GM12891 (cell line): Measurements from ENCODE around the gene DNAJC15. TPM values are rescaled to one million over a fixed set of nuclear protein-coding genes. Genes with fewer than 3 reads are reported as not detected.
A peak's percentile ranks its signal among the peaks of the same experiment; 100 is the strongest.

Source experiments
- DNase-seq: peaks from one replicate; pipeline ENCODE4 v3.0.0; 2011; ENCODE audit warnings: low spot score; ENCODE audit not compliant: insufficient read length
- FAIRE-seq: peaks from 2 replicates; lab custom pipeline; 2011; peaks lifted over from hg19 to GRCh38; lab: Jason Lieb, UNC
- PAX5 ChIP-seq: IDR thresholded peaks from 2 replicates; pipeline ENCODE4 v1.6.1; 2011; ENCODE audit warnings: low read length, moderate library complexity, mild to moderate bottlenecking; ENCODE audit not compliant: insufficient read depth, severe bottlenecking
- POLR2A ChIP-seq: IDR thresholded peaks from 2 replicates; pipeline ENCODE4 v1.6.1; 2011; ENCODE audit warnings: low read depth, low read length, control low read depth
- POLR2AphosphoS5 ChIP-seq: IDR thresholded peaks from 2 replicates; pipeline ENCODE4 v1.6.1; 2011; ENCODE audit warnings: low read depth, low read length, control low read depth
- POU2F2 ChIP-seq: IDR thresholded peaks from 2 replicates; pipeline ENCODE4 v1.6.1; 2011; ENCODE audit warnings: low read depth, mild to moderate bottlenecking, control low read depth, low read length, moderate library complexity
- SPI1 ChIP-seq: IDR thresholded peaks from 2 replicates; pipeline ENCODE4 v1.6.1; 2011; ENCODE audit warnings: low read depth, low read length, control low read depth
- TAF1 ChIP-seq: IDR thresholded peaks from 2 replicates; pipeline ENCODE4 v1.6.1; 2011; ENCODE audit warnings: low read depth, low read length, control low read depth
- polyA plus RNA-seq: library from polyadenylated mRNA; unstranded; fragments of >200 nt; gene quantifications from one replicate; pipeline ENCODE4 v1.2.1, GENCODE V29; 2012; ENCODE audit warnings: low read depth, missing spikeins, inconsistent platforms; ENCODE audit not compliant: missing spikeins

The DNAJC15 gene
- 24.9 TPM for polyA plus RNA-seq

- FAIRE-seq (peak; percentile 78), DNase-seq (peak; percentile 53)
- TF ChIP-seq PAX5: peak; percentile 14
- TF ChIP-seq POLR2A: peak; percentile 86
- no peak for TF ChIP-seq SPI1
- peak; percentile 86 for TF ChIP-seq TAF1
- peak; percentile 86 for TF ChIP-seq POLR2AphosphoS5
- peak; percentile 56; the same call in 1 of the 2 replicates for TF ChIP-seq POU2F2
Observed at GRCh38 chr13:43023289-43023963, at the start of gene DNAJC15. Gene DNAJC15 (plus strand): TSS chr13:43023586. CDS start chr13:43023627, 41 bp downstream.

GRCh38 chr13:42976066-42976465, 47.3 kb upstream of the DNAJC15 start:
- DNase-seq (no peak), FAIRE-seq (no peak)
- no peak for TF ChIP-seq TAF1
- no peak for TF ChIP-seq POLR2A
- TF ChIP-seq POU2F2: no peak
- TF ChIP-seq POLR2AphosphoS5: no peak
- TF ChIP-seq PAX5: no peak
- TF ChIP-seq SPI1: no peak

- FAIRE-seq: peak; percentile 77
- TF ChIP-seq POU2F2: no peak
- peak; percentile 91 for TF ChIP-seq SPI1
- DNase-seq: no peak
Observed at GRCh38 chr13:42977219-42977659, 46.1 kb upstream of the DNAJC15 start.

DNA sequence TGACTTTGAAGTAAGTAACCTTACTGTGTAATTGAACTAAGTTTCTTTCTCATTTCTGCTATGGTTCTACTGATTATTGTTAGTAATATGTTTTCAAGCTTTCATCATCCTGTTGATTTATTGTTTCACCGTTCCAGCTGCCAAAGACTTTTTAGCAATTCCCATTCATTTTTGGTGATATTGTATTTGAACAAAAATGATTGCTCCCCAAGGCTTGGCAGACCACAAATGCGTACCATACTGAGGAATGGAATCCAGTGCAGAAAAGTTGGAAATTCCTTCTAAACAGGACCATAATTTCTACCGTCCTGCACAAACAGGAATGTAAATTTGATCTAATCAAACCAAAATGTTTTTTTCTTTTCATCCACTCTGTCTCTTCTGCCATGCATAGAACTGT, 42.1 kb upstream of the DNAJC15 start:
- DNase-seq (no peak), FAIRE-seq (peak; percentile 38)
- no peak for TF ChIP-seq SPI1
- no peak for TF ChIP-seq POLR2A
- no peak for TF ChIP-seq TAF1
- no peak for TF ChIP-seq PAX5
- TF ChIP-seq POLR2AphosphoS5: no peak
- no peak for TF ChIP-seq POU2F2

- no peak for TF ChIP-seq POLR2A
- DNase-seq: no peak
- no peak for FAIRE-seq
Observed at GRCh38 chr13:42981853-42982252, 41.5 kb upstream of the DNAJC15 start.

- no peak for DNase-seq
- no peak for FAIRE-seq
- no peak for TF ChIP-seq POU2F2
- no peak for TF ChIP-seq PAX5
- TF ChIP-seq POLR2AphosphoS5: no peak
- TF ChIP-seq SPI1: no peak
- no peak for TF ChIP-seq TAF1
- no peak for TF ChIP-seq POLR2A
Observed at GRCh38 chr13:42984026-42984425, 39.4 kb upstream of the DNAJC15 start.

GRCh38 chr13:42984691-42985090, 38.7 kb upstream of the DNAJC15 start:
- DNase-seq (no peak), FAIRE-seq (no peak)
- TF ChIP-seq PAX5 (no peak), POLR2AphosphoS5 (no peak), POU2F2 (0 out of 2 replicates have a peak, but pooled peaks have one; percentile 36), SPI1 (peak; percentile 88), TAF1 (no peak), POLR2A (no peak)

- DNase-seq (no peak), FAIRE-seq (peak; percentile 84)
- TF ChIP-seq PAX5: no peak
- no peak for TF ChIP-seq POU2F2
- TF ChIP-seq POLR2A: no peak
- TF ChIP-seq SPI1: no peak
- no peak for TF ChIP-seq POLR2AphosphoS5
- TF ChIP-seq TAF1: no peak
Observed at GRCh38 chr13:42985312-42986175, 37.8 kb upstream of the DNAJC15 start.

GRCh38 chr13:42986176-42986574, 37.2 kb upstream of the DNAJC15 start:
- no peak for DNase-seq
- FAIRE-seq: no peak
- TF ChIP-seq SPI1 (no peak), PAX5 (no peak), TAF1 (no peak), POLR2AphosphoS5 (no peak), POU2F2 (no peak), POLR2A (no peak)
